HEK293 (cell line): ENCODE measurements around the gene DGKD.

Experiments
- BCL11A ChIP-seq: fragments of 450-650 bp; formaldehyde crosslinking; IDR thresholded peaks from 2 replicates; pipeline ENCODE4 v1.5.1; 2016; ENCODE audit warnings: low read depth, missing biosample characterization, missing genetic modification characterization
- YY1 ChIP-seq: fragments of 450-650 bp; formaldehyde crosslinking; IDR thresholded peaks from 2 replicates; pipeline ENCODE4 v1.5.1; 2018; ENCODE audit warnings: missing biosample characterization, missing genetic modification characterization
- ZNF16 ChIP-seq: fragments of 450-650 bp; formaldehyde crosslinking; IDR thresholded peaks from 2 replicates; pipeline ENCODE4 v1.5.1; 2016; ENCODE audit warnings: low read depth, missing biosample characterization, missing genetic modification characterization
- ZNF184 ChIP-seq: fragments of 450-650 bp; IDR thresholded peaks from 2 replicates; pipeline ENCODE4 v1.5.1; 2018; ENCODE audit warnings: missing biosample characterization, mild to moderate bottlenecking, missing genetic modification characterization
- ZNF211 ChIP-seq: fragments of 450-650 bp; formaldehyde crosslinking; IDR thresholded peaks from 2 replicates; pipeline ENCODE4 v1.5.1; 2016; ENCODE audit warnings: low read depth, missing biosample characterization, missing genetic modification characterization
- ZNF248 ChIP-seq: fragments of 450-650 bp; formaldehyde crosslinking; IDR thresholded peaks from 2 replicates; pipeline ENCODE4 v1.5.1; 2017; ENCODE audit warnings: missing biosample characterization, missing genetic modification characterization
- ZNF274 ChIP-seq, 2 experiments: fragments of 200-500 bp in 1 of 2; fragments of 450-650 bp in 1 of 2; sonication (Bioruptor generic) in 1 of 2; formaldehyde crosslinking in 1 of 2; IDR thresholded peaks; 2 replicates each; pipeline versions ENCODE4 v1.5.1 to v1.6.1; 2014 to 2016; ENCODE audit warnings: borderline replicate concordance in 1 of 2, inconsistent platforms in 1 of 2, low read length in 1 of 2, missing biosample characterization in 1 of 2, missing genetic modification characterization in 1 of 2
- ZNF302 ChIP-seq: fragments of 450-650 bp; formaldehyde crosslinking; IDR thresholded peaks from 2 replicates; pipeline ENCODE4 v1.5.1; 2016; ENCODE audit warnings: missing biosample characterization, missing genetic modification characterization, low read depth
- ZNF473 ChIP-seq: fragments of 450-650 bp; formaldehyde crosslinking; IDR thresholded peaks from 2 replicates; pipeline ENCODE4 v1.5.1; 2017; ENCODE audit warnings: missing biosample characterization, missing genetic modification characterization
- ZNF621 ChIP-seq: fragments of 450-650 bp; formaldehyde crosslinking; IDR thresholded peaks from 2 replicates; pipeline ENCODE4 v1.5.1; 2017; ENCODE audit warnings: missing biosample characterization, missing genetic modification characterization
- TF ChIP-seq, protein P1 (sequence below): fragments of 450-650 bp; formaldehyde crosslinking; IDR thresholded peaks from 2 replicates; pipeline ENCODE4 v1.5.1; 2016; ENCODE audit warnings: missing biosample characterization, missing genetic modification characterization
- TF ChIP-seq, protein P2 (sequence below): fragments of 450-650 bp; formaldehyde crosslinking; IDR thresholded peaks from 2 replicates; pipeline ENCODE4 v1.5.1; 2016; ENCODE audit warnings: missing biosample characterization, missing genetic modification characterization, low read depth

- TF ChIP-seq, protein P1, sequence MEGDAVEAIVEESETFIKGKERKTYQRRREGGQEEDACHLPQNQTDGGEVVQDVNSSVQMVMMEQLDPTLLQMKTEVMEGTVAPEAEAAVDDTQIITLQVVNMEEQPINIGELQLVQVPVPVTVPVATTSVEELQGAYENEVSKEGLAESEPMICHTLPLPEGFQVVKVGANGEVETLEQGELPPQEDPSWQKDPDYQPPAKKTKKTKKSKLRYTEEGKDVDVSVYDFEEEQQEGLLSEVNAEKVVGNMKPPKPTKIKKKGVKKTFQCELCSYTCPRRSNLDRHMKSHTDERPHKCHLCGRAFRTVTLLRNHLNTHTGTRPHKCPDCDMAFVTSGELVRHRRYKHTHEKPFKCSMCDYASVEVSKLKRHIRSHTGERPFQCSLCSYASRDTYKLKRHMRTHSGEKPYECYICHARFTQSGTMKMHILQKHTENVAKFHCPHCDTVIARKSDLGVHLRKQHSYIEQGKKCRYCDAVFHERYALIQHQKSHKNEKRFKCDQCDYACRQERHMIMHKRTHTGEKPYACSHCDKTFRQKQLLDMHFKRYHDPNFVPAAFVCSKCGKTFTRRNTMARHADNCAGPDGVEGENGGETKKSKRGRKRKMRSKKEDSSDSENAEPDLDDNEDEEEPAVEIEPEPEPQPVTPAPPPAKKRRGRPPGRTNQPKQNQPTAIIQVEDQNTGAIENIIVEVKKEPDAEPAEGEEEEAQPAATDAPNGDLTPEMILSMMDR = no peak
- TF ChIP-seq YY1 (tag by site-specific recombination) (no peak), BCL11A (tag by site-specific recombination) (no peak), ZNF211 (tag by site-specific recombination) (no peak), ZNF302 (tag by site-specific recombination) (no peak), ZNF248 (tag by site-specific recombination) (no peak), ZNF16 (no peak), ZNF473 (tag by site-specific recombination) (no peak), ZNF621 (tag by site-specific recombination) (no peak), ZNF274 (IDR thresholded peaks at IDR 0.05; ENCODE audit: low read length) (no peak), ZNF274 (tag by site-specific recombination; IDR thresholded peaks at IDR 0.05; ENCODE audit: borderline replicate concordance) (no peak), ZNF184 (tag by site-specific recombination) (no peak)
- TF ChIP-seq, protein P2, sequence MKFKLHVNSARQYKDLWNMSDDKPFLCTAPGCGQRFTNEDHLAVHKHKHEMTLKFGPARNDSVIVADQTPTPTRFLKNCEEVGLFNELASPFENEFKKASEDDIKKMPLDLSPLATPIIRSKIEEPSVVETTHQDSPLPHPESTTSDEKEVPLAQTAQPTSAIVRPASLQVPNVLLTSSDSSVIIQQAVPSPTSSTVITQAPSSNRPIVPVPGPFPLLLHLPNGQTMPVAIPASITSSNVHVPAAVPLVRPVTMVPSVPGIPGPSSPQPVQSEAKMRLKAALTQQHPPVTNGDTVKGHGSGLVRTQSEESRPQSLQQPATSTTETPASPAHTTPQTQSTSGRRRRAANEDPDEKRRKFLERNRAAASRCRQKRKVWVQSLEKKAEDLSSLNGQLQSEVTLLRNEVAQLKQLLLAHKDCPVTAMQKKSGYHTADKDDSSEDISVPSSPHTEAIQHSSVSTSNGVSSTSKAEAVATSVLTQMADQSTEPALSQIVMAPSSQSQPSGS (tag by site-specific recombination) = no peak
These were observed 4.0 kb downstream of the DGKD start for GRCh38 chr2:233358335-233358734.
